Lung (tissue), 12 donors: ENCODE results near the gene INCENP. TPM values are rescaled to one million over a fixed set of nuclear protein-coding genes. Genes with fewer than 3 reads are reported as not detected.

Experiments used
- ATAC-seq: fragments of 200-7000 bp; cut with Tn5 transposase; one replicate; pipeline ENCODE4 v1.9.1; 2020; ENCODE audit warnings: moderate number of reproducible peaks; ENCODE audit not compliant: insufficient read depth, low FRiP score
- DNase-seq, 3 donors: peaks; one replicate each; pipeline ENCODE4 v3.0.0-alpha.2; 2013 to 2017
- H3K27ac ChIP-seq, 2 donors: one replicate each; pipeline ENCODE4 v1.5.1; 2013; ENCODE audit warnings: mild to moderate bottlenecking in 2 of 2, moderate library complexity in 2 of 2, control low read depth in 1 of 2, inconsistent platforms in 1 of 2, low read depth in 1 of 2, low read length in 1 of 2
- H3K27me3 ChIP-seq, 3 donors: one replicate each; pipeline ENCODE4 v1.5.1; 2013; ENCODE audit warnings: low read length in 2 of 3; ENCODE audit not compliant: control insufficient read depth in 3 of 3, insufficient read depth in 3 of 3
- H3K36me3 ChIP-seq, 4 donors: one replicate each; pipeline ENCODE4 v1.5.1; 2013; ENCODE audit warnings: low read length in 4 of 4, mild to moderate bottlenecking in 1 of 4, moderate library complexity in 1 of 4; ENCODE audit not compliant: control insufficient read depth in 4 of 4, insufficient read depth in 4 of 4
- H3K4me1 ChIP-seq, 5 donors: one replicate each; pipeline ENCODE4 v1.5.1; 2013; ENCODE audit warnings: low read length in 5 of 5, mild to moderate bottlenecking in 2 of 5, moderate library complexity in 1 of 5; ENCODE audit not compliant: control insufficient read depth in 5 of 5, insufficient read depth in 5 of 5
- H3K4me3 ChIP-seq: one replicate; pipeline ENCODE4 v1.5.1; 2013; ENCODE audit warnings: mild to moderate bottlenecking, control low read depth, moderate library complexity
- H3K9ac ChIP-seq, 2 donors: one replicate each; pipeline ENCODE4 v1.5.1; 2013; ENCODE audit warnings: low read length in 2 of 2, control low read depth in 1 of 2; ENCODE audit not compliant: insufficient read depth in 1 of 2
- H3K9me3 ChIP-seq, 4 donors: one replicate each; pipeline ENCODE4 v1.5.1; 2013; ENCODE audit warnings: low read length in 3 of 4, mild to moderate bottlenecking in 1 of 4, moderate library complexity in 1 of 4; ENCODE audit not compliant: control insufficient read depth in 4 of 4, insufficient read depth in 3 of 4
- CTCF ChIP-seq: IDR thresholded peaks from 2 replicates; pipeline ENCODE4 v1.5.1; 2012; ENCODE audit warnings: mild to moderate bottlenecking; ENCODE audit errors: control extremely low read depth, extremely low read depth
- WGBS, 2 donors: extraction: QIAGEN DNeasy Blood & Tissue Kit; methylation state at CpG; one replicate each; pipeline ENCODE4 v1.1.7; 2013; 5-methylcytosine and 5-hydroxymethylcytosine counted together
- polyA plus RNA-seq, 2 donors: library from polyadenylated mRNA; stranded (reverse); fragments of 200-250 nt; gene quantifications; one replicate each; pipeline ENCODE4 v1.2.1, GENCODE V29; 2013
- total RNA-seq, 2 donors: library from RNA; depleted of rRNA in 1 of 2; stranded (reverse); fragments of >200 nt in 1 of 2; gene quantifications; one replicate each; pipeline ENCODE4 v1.2.1, GENCODE V29; 2014 to 2021
- donor health status: control.
- donor health status: control.
- donor health status: Bipolar disorder and iron deficiency.
- donor health status: healthy.
- donor health status: DM: yes; HTN: yes; CAD: no.

INCENP gene
- total and polyA plus RNA-seq, 4 donors: 3.8 to 14.1 (median 10.0) TPM

GRCh38 chr11:62182147-62182891, 58.5 kb downstream of the INCENP start:
- WGBS, 2 donors: 73 to 75% methylated on average over 8 of the region's 8 CpGs
- Histone ChIP-seq H3K4me3 (no peak overlapping the region), H3K27ac (no peak overlapping the region), H3K27me3 (peaks cover 0 to 5% (median 0%) of the 10 kb centered on the region in 3 donors), H3K9me3 (peaks cover 0 to 2% (median 0%) of the 10 kb centered on the region in 4 donors), H3K36me3 (no peaks in the 10 kb centered on the region), H3K9ac (no peak overlapping the region), H3K4me1 (no peaks in the 10 kb centered on the region)
- no peak for TF ChIP-seq CTCF
- ATAC-seq (no peak), DNase-seq (no peak)

- ATAC-seq (no peak), DNase-seq (no peak)
- Histone ChIP-seq H3K9ac (no peak overlapping the region), H3K27me3 (peaks cover 0 to 13% (median 0%) of the 10 kb centered on the region in 3 donors), H3K4me3 (no peak overlapping the region), H3K9me3 (peaks cover 0 to 2% (median 0%) of the 10 kb centered on the region in 4 donors), H3K27ac (no peak overlapping the region), H3K36me3 (no peaks in the 10 kb centered on the region), H3K4me1 (no peaks in the 10 kb centered on the region)
- whole genome bisulfite sequencing, 2 donors: 46 to 74% methylated on average over 2 of the region's 2 CpGs
- no peak for TF ChIP-seq CTCF
These were observed 62.4 kb downstream of the INCENP start for GRCh38 chr11:62186195-62186594.

GRCh38 chr11:62190011-62190410, 66.2 kb downstream of the INCENP start, which contains the start of gene SCGB1D1:
TSS of gene SCGB1D1 (plus strand) at chr11:62190216. CDS start at chr11:62190285, 69 bp downstream.
- TF ChIP-seq CTCF: no peak
- H3K4me1 ChIP-seq: no peaks in the 10 kb centered on the region
- no peaks in the 10 kb centered on the region for H3K36me3 ChIP-seq
- H3K27me3 ChIP-seq: peaks cover 0 to 17% (median 0%) of the 10 kb centered on the region in 3 donors
- peaks cover 0 to 5% (median 0%) of the 10 kb centered on the region in 4 donors for H3K9me3 ChIP-seq
- no peak within 1 kb of the TSS for H3K9ac ChIP-seq
- DNase-seq (no peak), ATAC-seq (no peak)
- WGBS, 2 donors: 70 to 78% methylated on average over 9 of the region's 9 CpGs
- H3K4me3 ChIP-seq: no peak within 1 kb of the TSS
- no peak within 1 kb of the TSS for H3K27ac ChIP-seq
